ENCODE data around the gene CNOT1.

DNA sequence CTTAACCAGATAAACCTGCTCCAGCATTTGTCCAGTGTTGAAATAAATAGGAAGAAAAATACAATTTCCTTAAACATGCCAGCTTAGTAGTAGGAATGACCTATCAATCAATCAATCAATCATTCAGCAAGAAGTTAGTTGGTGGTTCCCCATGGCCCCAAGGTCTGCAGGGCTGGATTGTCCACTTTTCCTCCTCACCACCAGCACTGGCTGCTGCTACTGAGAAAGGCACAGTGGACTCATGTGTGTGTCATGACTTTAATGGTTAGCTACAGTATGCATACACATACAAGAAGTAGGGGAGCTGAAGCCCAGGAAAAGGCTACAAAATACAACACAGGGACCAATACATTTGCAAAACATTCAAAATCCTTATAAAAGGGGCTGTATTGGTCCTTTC lies 109.9 kb downstream of the CNOT1 start:
- TF ChIP-seq, protein P1, sequence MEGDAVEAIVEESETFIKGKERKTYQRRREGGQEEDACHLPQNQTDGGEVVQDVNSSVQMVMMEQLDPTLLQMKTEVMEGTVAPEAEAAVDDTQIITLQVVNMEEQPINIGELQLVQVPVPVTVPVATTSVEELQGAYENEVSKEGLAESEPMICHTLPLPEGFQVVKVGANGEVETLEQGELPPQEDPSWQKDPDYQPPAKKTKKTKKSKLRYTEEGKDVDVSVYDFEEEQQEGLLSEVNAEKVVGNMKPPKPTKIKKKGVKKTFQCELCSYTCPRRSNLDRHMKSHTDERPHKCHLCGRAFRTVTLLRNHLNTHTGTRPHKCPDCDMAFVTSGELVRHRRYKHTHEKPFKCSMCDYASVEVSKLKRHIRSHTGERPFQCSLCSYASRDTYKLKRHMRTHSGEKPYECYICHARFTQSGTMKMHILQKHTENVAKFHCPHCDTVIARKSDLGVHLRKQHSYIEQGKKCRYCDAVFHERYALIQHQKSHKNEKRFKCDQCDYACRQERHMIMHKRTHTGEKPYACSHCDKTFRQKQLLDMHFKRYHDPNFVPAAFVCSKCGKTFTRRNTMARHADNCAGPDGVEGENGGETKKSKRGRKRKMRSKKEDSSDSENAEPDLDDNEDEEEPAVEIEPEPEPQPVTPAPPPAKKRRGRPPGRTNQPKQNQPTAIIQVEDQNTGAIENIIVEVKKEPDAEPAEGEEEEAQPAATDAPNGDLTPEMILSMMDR (tag by site-specific recombination; IDR thresholded peaks at IDR 0.05) = no peak
- TF ChIP-seq ZFP3 (tag by site-specific recombination; IDR thresholded peaks at IDR 0.05; ENCODE audit: low read depth) (no peak), ZSCAN23 (tag by site-specific recombination; IDR thresholded peaks at IDR 0.05) (no peak), ZNF311 (tag by site-specific recombination; IDR thresholded peaks at IDR 0.05; ENCODE audit: borderline replicate concordance) (no peak), SALL2 (tag by site-specific recombination; IDR thresholded peaks at IDR 0.05; ENCODE audit: borderline replicate concordance) (no peak), ZNF558 (tag by site-specific recombination; IDR thresholded peaks at IDR 0.05) (no peak), MYNN (tag by site-specific recombination; IDR thresholded peaks at IDR 0.05; ENCODE audit: borderline replicate concordance) (no peak)
- TF ChIP-seq, protein P2, sequence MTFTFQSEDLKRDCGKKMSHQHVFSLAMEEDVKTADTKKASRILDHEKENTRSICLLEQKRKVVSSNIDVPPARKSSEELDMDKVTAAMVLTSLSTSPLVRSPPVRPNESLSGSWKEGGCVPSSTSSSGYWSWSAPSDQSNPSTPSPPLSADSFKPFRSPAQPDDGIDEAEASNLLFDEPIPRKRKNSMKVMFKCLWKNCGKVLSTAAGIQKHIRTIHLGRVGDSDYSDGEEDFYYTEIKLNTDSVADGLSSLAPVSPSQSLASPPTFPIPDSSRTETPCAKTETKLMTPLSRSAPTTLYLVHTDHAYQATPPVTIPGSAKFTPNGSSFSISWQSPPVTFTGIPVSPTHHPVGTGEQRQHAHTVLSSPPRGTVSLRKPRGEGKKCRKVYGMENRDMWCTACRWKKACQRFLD (tag by site-specific recombination; IDR thresholded peaks at IDR 0.05) = no peak
- TF ChIP-seq, protein P3, sequence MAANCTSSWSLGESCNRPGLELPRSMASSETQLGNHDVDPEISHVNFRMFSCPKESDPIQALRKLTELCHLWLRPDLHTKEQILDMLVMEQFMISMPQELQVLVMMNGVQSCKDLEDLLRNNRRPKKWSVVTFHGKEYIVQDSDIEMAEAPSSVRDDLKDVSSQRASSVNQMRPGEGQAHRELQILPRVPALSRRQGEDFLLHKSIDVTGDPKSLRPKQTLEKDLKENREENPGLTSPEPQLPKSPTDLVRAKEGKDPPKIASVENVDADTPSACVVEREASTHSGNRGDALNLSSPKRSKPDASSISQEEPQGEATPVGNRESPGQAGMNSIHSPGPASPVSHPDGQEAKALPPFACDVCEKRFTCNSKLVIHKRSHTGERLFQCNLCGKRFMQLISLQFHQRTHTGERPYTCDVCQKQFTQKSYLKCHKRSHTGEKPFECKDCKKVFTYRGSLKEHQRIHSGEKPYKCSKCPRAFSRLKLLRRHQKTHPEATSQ (tag by site-specific recombination; IDR thresholded peaks at IDR 0.05) = no peak
- TF ChIP-seq, protein P4, sequence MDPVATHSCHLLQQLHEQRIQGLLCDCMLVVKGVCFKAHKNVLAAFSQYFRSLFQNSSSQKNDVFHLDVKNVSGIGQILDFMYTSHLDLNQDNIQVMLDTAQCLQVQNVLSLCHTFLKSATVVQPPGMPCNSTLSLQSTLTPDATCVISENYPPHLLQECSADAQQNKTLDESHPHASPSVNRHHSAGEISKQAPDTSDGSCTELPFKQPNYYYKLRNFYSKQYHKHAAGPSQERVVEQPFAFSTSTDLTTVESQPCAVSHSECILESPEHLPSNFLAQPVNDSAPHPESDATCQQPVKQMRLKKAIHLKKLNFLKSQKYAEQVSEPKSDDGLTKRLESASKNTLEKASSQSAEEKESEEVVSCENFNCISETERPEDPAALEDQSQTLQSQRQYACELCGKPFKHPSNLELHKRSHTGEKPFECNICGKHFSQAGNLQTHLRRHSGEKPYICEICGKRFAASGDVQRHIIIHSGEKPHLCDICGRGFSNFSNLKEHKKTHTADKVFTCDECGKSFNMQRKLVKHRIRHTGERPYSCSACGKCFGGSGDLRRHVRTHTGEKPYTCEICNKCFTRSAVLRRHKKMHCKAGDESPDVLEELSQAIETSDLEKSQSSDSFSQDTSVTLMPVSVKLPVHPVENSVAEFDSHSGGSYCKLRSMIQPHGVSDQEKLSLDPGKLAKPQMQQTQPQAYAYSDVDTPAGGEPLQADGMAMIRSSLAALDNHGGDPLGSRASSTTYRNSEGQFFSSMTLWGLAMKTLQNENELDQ (tag by site-specific recombination; IDR thresholded peaks at IDR 0.05; ENCODE audit: low read depth) = no peak
